Mesendoderm (in vitro differentiated cells): ENCODE results near the gene SWT1.

Experiments used
- DNase-seq: peaks from one replicate; pipeline ENCODE4 v3.0.0; 2013
- H2AK5ac ChIP-seq: 2 replicates; pipeline ENCODE4 v1.6.1; 2013; ENCODE audit warnings: low read length, inconsistent platforms
- H2BK120ac ChIP-seq: 2 replicates; pipeline ENCODE4 v1.6.1; 2013; ENCODE audit warnings: low read depth, mild to moderate bottlenecking, low read length, moderate library complexity, mixed read lengths
- H2BK15ac ChIP-seq: replicated peaks from 2 replicates; pipeline ENCODE4 v1.6.1; 2013; ENCODE audit warnings: low read depth, mild to moderate bottlenecking, moderate library complexity
- H2BK5ac ChIP-seq: 2 replicates; pipeline ENCODE4 v1.6.1; 2013; ENCODE audit warnings: low read length, inconsistent platforms
- H3K18ac ChIP-seq: 2 replicates; pipeline ENCODE4 v1.6.1; 2013; ENCODE audit warnings: mild to moderate bottlenecking, low read length, mixed read lengths
- H3K23ac ChIP-seq: one replicate; pipeline ENCODE4 v1.6.1; 2013; ENCODE audit warnings: low read length
- H3K27ac ChIP-seq: 2 replicates; pipeline ENCODE4 v1.5.1; 2013; ENCODE audit warnings: low read depth, mild to moderate bottlenecking, inconsistent platforms, low read length, moderate library complexity
- H3K27me3 ChIP-seq: 2 replicates; pipeline ENCODE4 v1.6.1; 2013; ENCODE audit warnings: low read length, control low read depth, mild to moderate bottlenecking, inconsistent platforms; ENCODE audit not compliant: insufficient read depth, poor library complexity
- H3K36me3 ChIP-seq: 2 replicates; pipeline ENCODE4 v1.6.1; 2013; ENCODE audit warnings: low read length, inconsistent platforms; ENCODE audit not compliant: control insufficient read depth, insufficient read depth
- H3K4ac ChIP-seq: one replicate; pipeline ENCODE4 v1.6.1; 2013; ENCODE audit warnings: low read depth, mild to moderate bottlenecking, low read length, moderate library complexity
- H3K4me1 ChIP-seq: 2 replicates; pipeline ENCODE4 v1.6.1; 2013; ENCODE audit warnings: low read depth, low read length, inconsistent platforms; ENCODE audit not compliant: control insufficient read depth
- H3K4me2 ChIP-seq: 2 replicates; pipeline ENCODE4 v1.6.1; 2013; ENCODE audit warnings: low read length
- H3K4me3 ChIP-seq: 2 replicates; pipeline ENCODE4 v1.5.1; 2013; ENCODE audit warnings: mild to moderate bottlenecking, low read length
- H3K56ac ChIP-seq: one replicate; pipeline ENCODE4 v1.6.1; 2013; ENCODE audit warnings: low read length
- H3K79me1 ChIP-seq: 2 replicates; pipeline ENCODE4 v1.6.1; 2013; ENCODE audit warnings: low read length, inconsistent platforms
- H3K79me2 ChIP-seq: 2 replicates; pipeline ENCODE4 v1.6.1; 2013; ENCODE audit warnings: mild to moderate bottlenecking, low read length; ENCODE audit not compliant: control insufficient read depth, insufficient read depth
- H3K9ac ChIP-seq: 2 replicates; pipeline ENCODE4 v1.6.1; 2013; ENCODE audit warnings: low read length, inconsistent platforms
- H4K5ac ChIP-seq: one replicate; pipeline ENCODE4 v1.6.1; 2013; ENCODE audit warnings: low read length
- H4K8ac ChIP-seq: one replicate; pipeline ENCODE4 v1.6.1; 2013; ENCODE audit warnings: low read depth, mild to moderate bottlenecking, control low read depth, low read length, moderate library complexity
- WGBS: extraction: QIAGEN DNeasy Blood & Tissue Kit; methylation state at CpG from one replicate; pipeline ENCODE4 v1.1.7; 2013; ENCODE audit warnings: low lambda C conversion rate, missing lambda C conversion rate; ENCODE audit not compliant: insufficient coverage; ENCODE audit errors: extremely low coverage; 5-methylcytosine and 5-hydroxymethylcytosine counted together

Gene SWT1

DNA sequence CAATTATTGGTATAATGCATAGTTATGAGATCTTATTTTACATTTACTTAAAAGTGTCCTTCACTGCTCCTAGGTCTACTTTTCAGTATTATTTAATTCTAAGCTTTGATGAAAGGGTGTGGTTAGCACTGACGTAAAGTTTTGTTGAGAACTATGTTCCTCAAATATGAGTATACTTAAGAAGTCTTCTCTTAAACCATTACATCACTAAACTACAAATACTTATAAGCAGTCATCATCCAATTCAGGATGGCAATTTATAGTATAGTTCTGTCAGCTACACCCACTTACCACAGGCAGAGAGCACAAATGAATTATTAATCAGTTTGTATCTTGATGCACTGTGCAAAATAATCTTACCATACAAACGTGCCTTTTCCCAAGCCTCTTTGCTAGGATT is 27.3 kb upstream of the SWT1 start:
- no peak overlapping the region for H3K4me2 ChIP-seq
- H3K4ac ChIP-seq, result no peak overlapping the region
- H2BK120ac ChIP-seq, result no peak overlapping the region
- H2BK5ac ChIP-seq, result no peak overlapping the region
- no peak overlapping the region for H2BK15ac ChIP-seq
- no peak for DNase-seq
- no peak overlapping the region for H3K27ac ChIP-seq
- no peak overlapping the region for H3K4me3 ChIP-seq
- no peaks in the 10 kb centered on the region for H3K27me3 ChIP-seq
- H4K5ac ChIP-seq, result no peak overlapping the region
- no peak overlapping the region for H2AK5ac ChIP-seq
- H3K18ac ChIP-seq, result no peak overlapping the region
- no peaks in the 10 kb centered on the region for H3K79me1 ChIP-seq
- no peaks in the 10 kb centered on the region for H3K79me2 ChIP-seq
- no peak overlapping the region for H4K8ac ChIP-seq
- no peak overlapping the region for H3K23ac ChIP-seq
- H3K9ac ChIP-seq, result no peak overlapping the region
- H3K36me3 ChIP-seq, result no peaks in the 10 kb centered on the region
- no peaks in the 10 kb centered on the region for H3K4me1 ChIP-seq
- WGBS, result no CpG with 5 or more reads among the region's 2 CpGs
- H3K56ac ChIP-seq, result no peak overlapping the region

DNA sequence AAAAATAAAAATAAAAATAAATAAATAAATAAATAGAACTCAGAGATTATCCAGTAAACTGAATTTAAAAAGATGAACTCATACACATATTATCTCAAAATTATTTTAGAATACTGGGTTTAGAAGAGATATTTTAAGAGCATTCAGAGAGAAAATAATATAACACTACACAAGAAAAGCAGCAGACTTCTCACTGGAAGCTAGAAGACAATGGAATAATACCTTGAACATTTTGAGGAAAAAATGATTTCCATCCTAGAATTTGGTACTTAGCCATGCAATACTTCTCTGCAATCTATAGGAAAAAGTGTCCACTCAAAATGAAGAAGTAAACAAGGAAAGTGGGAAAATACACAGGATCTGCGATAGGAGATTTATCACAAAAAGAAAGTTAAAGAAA is 24.4 kb upstream of the SWT1 start:
- no peaks in the 10 kb centered on the region for H3K79me1 ChIP-seq
- no peak overlapping the region for H3K9ac ChIP-seq
- H2AK5ac ChIP-seq, result no peak overlapping the region
- no peak overlapping the region for H3K4me2 ChIP-seq
- no peak overlapping the region for H3K4ac ChIP-seq
- no peaks in the 10 kb centered on the region for H3K4me1 ChIP-seq
- H3K27ac ChIP-seq, result no peak overlapping the region
- no peak for DNase-seq
- H2BK5ac ChIP-seq, result no peak overlapping the region
- no peak overlapping the region for H2BK120ac ChIP-seq
- H4K5ac ChIP-seq, result no peak overlapping the region
- no peak overlapping the region for H4K8ac ChIP-seq
- H3K36me3 ChIP-seq, result no peaks in the 10 kb centered on the region
- no peak overlapping the region for H3K23ac ChIP-seq
- no peaks in the 10 kb centered on the region for H3K79me2 ChIP-seq
- WGBS, result no CpG with 5 or more reads among the region's 1 CpG
- H2BK15ac ChIP-seq, result no peak overlapping the region
- H3K56ac ChIP-seq, result no peak overlapping the region
- H3K18ac ChIP-seq, result no peak overlapping the region
- H3K4me3 ChIP-seq, result no peak overlapping the region
- no peaks in the 10 kb centered on the region for H3K27me3 ChIP-seq

DNA sequence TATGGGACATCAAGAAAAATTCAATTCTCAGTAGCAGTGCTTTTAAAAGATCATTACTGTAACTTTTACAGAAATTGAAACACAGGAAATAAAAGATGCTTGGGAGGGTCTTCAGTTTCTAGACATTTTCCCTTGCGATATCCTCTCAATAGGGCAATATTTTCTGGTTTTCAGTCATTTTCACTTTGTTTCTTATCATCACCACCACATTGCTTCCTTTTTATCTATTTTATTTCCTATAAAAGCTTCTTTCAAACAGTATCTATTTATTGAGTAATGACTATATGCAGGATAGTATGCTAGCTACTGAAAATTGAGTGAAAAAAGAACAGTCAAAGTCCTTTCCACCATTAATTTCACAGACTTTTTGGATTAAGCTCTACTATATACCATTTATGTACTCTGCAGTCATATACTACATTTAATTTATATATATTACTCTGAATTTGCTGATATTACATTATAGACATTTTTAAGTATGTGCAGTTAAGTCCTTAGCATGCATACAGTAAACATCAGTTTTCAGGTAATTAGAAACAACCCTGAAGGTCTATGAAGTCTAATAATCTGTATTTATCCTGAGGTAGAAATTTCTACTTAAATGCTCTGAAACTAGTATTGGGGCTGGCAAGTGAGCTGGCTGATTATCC is 18.9 kb upstream of the SWT1 start:
- Histone ChIP-seq H3K4me3 (no peak overlapping the region), H2BK5ac (no peak overlapping the region), H3K56ac (no peak overlapping the region), H3K4ac (no peak overlapping the region), H2BK15ac (no peak overlapping the region), H3K79me2 (no peaks in the 10 kb centered on the region), H3K36me3 (no peaks in the 10 kb centered on the region), H2AK5ac (no peak overlapping the region), H3K23ac (no peak overlapping the region), H3K79me1 (no peaks in the 10 kb centered on the region), H2BK120ac (no peak overlapping the region), H3K4me1 (no peaks in the 10 kb centered on the region), H3K18ac (no peak overlapping the region), H4K5ac (no peak overlapping the region), H3K27me3 (no peaks in the 10 kb centered on the region), H3K9ac (no peak overlapping the region), H3K4me2 (no peak overlapping the region), H4K8ac (no peak overlapping the region), H3K27ac (no peak overlapping the region)
- no CpG with 5 or more reads among the region's 1 CpG for WGBS
- no peak for DNase-seq

DNA sequence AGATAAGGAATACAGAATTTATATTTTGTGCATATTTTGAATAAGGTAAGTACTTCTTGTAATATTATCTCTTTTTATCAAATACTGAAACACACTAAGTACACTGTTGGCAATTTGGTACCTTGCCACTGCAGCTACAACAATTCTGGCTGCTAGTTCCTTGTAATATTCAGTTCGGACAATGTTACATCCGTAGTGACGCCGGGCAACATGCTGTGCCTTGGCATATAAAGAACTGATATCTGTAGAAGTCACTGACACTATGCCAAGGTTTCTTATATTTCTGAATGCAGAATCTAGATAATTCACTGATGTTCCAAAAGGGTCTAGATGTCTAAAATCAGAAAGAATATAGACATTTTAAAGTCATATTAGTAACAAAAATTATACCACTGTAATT is 17.7 kb upstream of the SWT1 start:
- H3K36me3 ChIP-seq, result no peaks in the 10 kb centered on the region

DNA sequence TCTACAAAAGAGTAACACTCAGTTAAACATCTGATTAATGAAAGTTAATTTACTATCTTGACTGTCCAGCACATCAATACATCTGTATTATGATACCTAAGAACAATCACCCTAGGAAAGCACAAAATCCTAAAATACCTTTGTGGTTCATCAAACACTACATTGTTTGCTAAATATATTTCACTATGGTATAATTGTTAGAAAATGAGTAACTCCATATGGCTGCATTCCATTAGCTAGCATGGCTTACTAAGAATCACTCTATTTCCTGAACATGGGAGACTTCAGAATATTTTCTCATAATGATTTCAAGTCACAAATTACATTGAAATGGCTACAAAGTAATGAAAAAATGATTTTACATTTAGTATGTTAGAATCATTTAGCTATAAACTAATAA is 12.7 kb upstream of the SWT1 start:
- H3K56ac ChIP-seq, result no peak overlapping the region

More for the DNA sequence above, 17.7 kb upstream of the SWT1 start:
- Histone ChIP-seq H2BK5ac (no peak overlapping the region), H2AK5ac (no peak overlapping the region), H3K4me2 (no peak overlapping the region), H2BK120ac (no peak overlapping the region), H3K27me3 (no peaks in the 10 kb centered on the region), H2BK15ac (no peak overlapping the region), H3K9ac (no peak overlapping the region), H3K18ac (no peak overlapping the region), H3K23ac (no peak overlapping the region), H4K8ac (no peak overlapping the region), H3K4me1 (no peaks in the 10 kb centered on the region), H3K27ac (no peak overlapping the region), H3K56ac (no peak overlapping the region), H4K5ac (no peak overlapping the region), H3K79me1 (no peaks in the 10 kb centered on the region), H3K4me3 (no peak overlapping the region), H3K79me2 (no peaks in the 10 kb centered on the region), H3K4ac (no peak overlapping the region)
- no CpG with 5 or more reads among the region's 4 CpGs for WGBS
- no peak for DNase-seq

DNA sequence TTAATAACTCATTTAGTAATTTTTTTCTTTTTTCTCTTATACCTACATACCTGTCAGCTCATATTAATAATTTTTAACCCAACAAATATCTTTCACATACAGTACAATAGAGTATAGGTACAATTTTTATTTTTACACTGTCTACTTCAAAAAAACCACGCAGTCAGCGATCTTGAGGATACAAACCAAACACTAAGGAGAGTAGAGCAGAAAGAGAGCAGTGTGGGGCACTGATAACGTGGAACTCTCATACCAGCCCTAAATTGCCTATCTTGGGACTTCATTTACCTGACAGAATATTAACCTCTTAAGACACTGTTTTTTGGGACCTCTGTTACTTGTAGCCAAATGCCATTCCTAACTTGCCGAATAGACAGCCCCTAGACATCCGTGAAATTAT is 5.8 kb upstream of the SWT1 start:
- Histone ChIP-seq H3K36me3 (no peaks in the 10 kb centered on the region), H3K27ac (no peak overlapping the region), H2BK120ac (no peak overlapping the region), H3K4me3 (no peak overlapping the region), H3K27me3 (no peaks in the 10 kb centered on the region), H3K4me2 (no peak overlapping the region), H2AK5ac (no peak overlapping the region), H3K56ac (no peak overlapping the region), H4K8ac (no peak overlapping the region), H3K18ac (no peak overlapping the region), H3K9ac (no peak overlapping the region), H3K79me1 (no peaks in the 10 kb centered on the region), H3K4me1 (no peaks in the 10 kb centered on the region), H3K79me2 (no peaks in the 10 kb centered on the region), H2BK5ac (no peak overlapping the region), H3K23ac (no peak overlapping the region), H4K5ac (no peak overlapping the region), H3K4ac (no peak overlapping the region), H2BK15ac (no peak overlapping the region)
- DNase-seq, result no peak
- WGBS, result no CpG with 5 or more reads among the region's 5 CpGs

More for the DNA sequence above, 12.7 kb upstream of the SWT1 start:
- H2BK5ac ChIP-seq, result no peak overlapping the region
- H3K27ac ChIP-seq, result no peak overlapping the region
- no peak overlapping the region for H2BK15ac ChIP-seq
- H2BK120ac ChIP-seq, result no peak overlapping the region
- H3K18ac ChIP-seq, result no peak overlapping the region
- H3K79me1 ChIP-seq, result no peaks in the 10 kb centered on the region
- no peak for DNase-seq
- H4K5ac ChIP-seq, result no peak overlapping the region
- no peaks in the 10 kb centered on the region for H3K36me3 ChIP-seq
- H4K8ac ChIP-seq, result no peak overlapping the region
- H3K4ac ChIP-seq, result no peak overlapping the region
- no peak overlapping the region for H2AK5ac ChIP-seq
- H3K79me2 ChIP-seq, result no peaks in the 10 kb centered on the region
- H3K23ac ChIP-seq, result no peak overlapping the region
- H3K4me3 ChIP-seq, result no peak overlapping the region
- H3K27me3 ChIP-seq, result no peaks in the 10 kb centered on the region
- H3K4me1 ChIP-seq, result no peaks in the 10 kb centered on the region
- no peak overlapping the region for H3K4me2 ChIP-seq
- H3K9ac ChIP-seq, result no peak overlapping the region
